ENCODE data around the gene DPPA3.
"Not testable (repeated sequence)": the region's sequence is repeated elsewhere in the genome, so short reads cannot be mapped to it uniquely, and the experiment has no call there.

DNA sequence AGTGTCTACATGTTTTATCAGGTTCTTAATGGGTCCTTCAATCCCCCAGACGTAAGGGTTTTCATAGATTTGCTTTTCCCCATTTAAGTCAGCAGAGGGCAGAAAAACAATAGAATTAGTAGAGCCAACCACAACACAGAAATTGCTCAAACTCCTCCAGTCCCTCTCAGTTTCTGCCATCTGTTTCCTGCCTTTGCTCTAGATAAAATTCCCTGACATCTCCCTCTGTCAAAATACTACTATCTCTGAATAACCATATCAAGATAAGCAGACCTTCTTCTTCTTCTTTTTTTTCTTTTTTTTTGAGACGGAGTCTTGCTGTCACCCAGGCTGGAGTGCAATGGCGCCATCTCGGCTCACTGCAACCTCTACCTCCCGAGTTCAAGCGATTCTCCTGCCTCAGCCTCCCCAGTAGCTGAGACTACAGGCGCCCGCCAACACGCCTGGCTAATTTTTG is 33.8 kb upstream of the DPPA3 start:
- TF ChIP-seq CTCF (IDR thresholded peaks at IDR 0.05) = peak in 2 of 3 experiments; percentile 20 to 29
- not testable (repeated sequence) for TF ChIP-seq POLR2A (IDR thresholded peaks at IDR 0.05)
